ENCODE measurements around the gene SPOCK2. TPM values are rescaled to one million over a fixed set of nuclear protein-coding genes. Genes with fewer than 3 reads are reported as not detected.

Gene SPOCK2
- total and polyA plus RNA-seq, 4 donors: 79.7 to 312 (median 241) TPM

GRCh38 chr10:72014785-72015480 lies 73.4 kb downstream of the SPOCK2 start:
- Histone ChIP-seq H3K9me3 (ENCODE audit: control insufficient read depth, insufficient read depth, low read length) (no peaks in the 10 kb centered on the region), H3K4me3 (ENCODE audit: low read depth, low read length) (no peak overlapping the region), H3K27me3 (ENCODE audit: control insufficient read depth, insufficient read depth, low read length) (no peaks in the 10 kb centered on the region), H3K27ac (ENCODE audit: low read depth, low read length) (no peak overlapping the region), H3K36me3 (ENCODE audit: control insufficient read depth, insufficient read depth, low read length) (peaks cover 13% of the 10 kb centered on the region), H3K4me1 (ENCODE audit: control insufficient read depth, insufficient read depth, low read length) (peaks cover 83% of the 10 kb centered on the region)
- DNase-seq (ENCODE audit: low read depth in 4 of 6, low spot score in 6 of 6): no peak
- 100% methylated on average over 1 of the region's 10 CpGs for WGBS (ENCODE audit: insufficient coverage)

- H3K27ac ChIP-seq (ENCODE audit: low read depth, low read length): peak overlapping the region; percentile 22
- H3K27me3 ChIP-seq (ENCODE audit: control insufficient read depth, insufficient read depth, low read length): no peaks in the 10 kb centered on the region
- no peaks in the 10 kb centered on the region for H3K9me3 ChIP-seq (ENCODE audit: control insufficient read depth, insufficient read depth, low read length)
- H3K4me3 ChIP-seq (ENCODE audit: low read depth, low read length): no peak overlapping the region
- no peak for DNase-seq (ENCODE audit: low read depth in 4 of 6, low spot score in 6 of 6)
- H3K4me1 ChIP-seq (ENCODE audit: control insufficient read depth, insufficient read depth, low read length): peaks cover 90% of the 10 kb centered on the region
- WGBS (ENCODE audit: insufficient coverage): 67% methylated on average over 1 of the region's 2 CpGs
- H3K36me3 ChIP-seq (ENCODE audit: control insufficient read depth, insufficient read depth, low read length): peaks cover 13% of the 10 kb centered on the region
These were observed 74.2 kb downstream of the SPOCK2 start for GRCh38 chr10:72014197-72014596.

- H3K4me3 ChIP-seq (ENCODE audit: low read depth, low read length): no peak overlapping the region
- H3K36me3 ChIP-seq (ENCODE audit: control insufficient read depth, insufficient read depth, low read length): peaks cover 17% of the 10 kb centered on the region
- peaks cover 98% of the 10 kb centered on the region for H3K4me1 ChIP-seq (ENCODE audit: control insufficient read depth, insufficient read depth, low read length)
- peak overlapping the region; percentile 67 for H3K27ac ChIP-seq (ENCODE audit: low read depth, low read length)
- H3K27me3 ChIP-seq (ENCODE audit: control insufficient read depth, insufficient read depth, low read length): no peaks in the 10 kb centered on the region
- WGBS (ENCODE audit: insufficient coverage): 47% methylated on average over 7 of the region's 13 CpGs
- peak in 2 of 6 donors; percentile 86 to 90 for DNase-seq (ENCODE audit: low read depth in 4 of 6, low spot score in 6 of 6)
- H3K9me3 ChIP-seq (ENCODE audit: control insufficient read depth, insufficient read depth, low read length): no peaks in the 10 kb centered on the region
These were observed 75.0 kb downstream of the SPOCK2 start for GRCh38 chr10:72013202-72013945.

- Histone ChIP-seq H3K4me3 (ENCODE audit: low read depth, low read length) (no peak overlapping the region), H3K27me3 (ENCODE audit: control insufficient read depth, insufficient read depth, low read length) (no peaks in the 10 kb centered on the region), H3K9me3 (ENCODE audit: control insufficient read depth, insufficient read depth, low read length) (no peaks in the 10 kb centered on the region), H3K27ac (ENCODE audit: low read depth, low read length) (peak overlapping the region; percentile 67), H3K36me3 (ENCODE audit: control insufficient read depth, insufficient read depth, low read length) (peaks cover 23% of the 10 kb centered on the region), H3K4me1 (ENCODE audit: control insufficient read depth, insufficient read depth, low read length) (peaks cover 98% of the 10 kb centered on the region)
- DNase-seq (ENCODE audit: low read depth in 4 of 6, low spot score in 6 of 6): peak in 2 of 6 donors; percentile 55 to 73
- WGBS (ENCODE audit: insufficient coverage): 61% methylated on average over 7 of the region's 7 CpGs
These were observed 75.6 kb downstream of the SPOCK2 start for GRCh38 chr10:72012796-72013195.

- WGBS (ENCODE audit: insufficient coverage): 75% methylated on average over 5 of the region's 7 CpGs
- H3K4me1 ChIP-seq (ENCODE audit: control insufficient read depth, insufficient read depth, low read length): peaks cover 98% of the 10 kb centered on the region
- H3K27me3 ChIP-seq (ENCODE audit: control insufficient read depth, insufficient read depth, low read length): no peaks in the 10 kb centered on the region
- no peak for DNase-seq (ENCODE audit: low read depth in 4 of 6, low spot score in 6 of 6)
- H3K9me3 ChIP-seq (ENCODE audit: control insufficient read depth, insufficient read depth, low read length): no peaks in the 10 kb centered on the region
- peak overlapping the region; percentile 84 for H3K27ac ChIP-seq (ENCODE audit: low read depth, low read length)
- H3K4me3 ChIP-seq (ENCODE audit: low read depth, low read length): no peak overlapping the region
- H3K36me3 ChIP-seq (ENCODE audit: control insufficient read depth, insufficient read depth, low read length): peaks cover 30% of the 10 kb centered on the region
These were observed 76.3 kb downstream of the SPOCK2 start for GRCh38 chr10:72011976-72012512.

- H3K4me1 ChIP-seq (ENCODE audit: control insufficient read depth, insufficient read depth, low read length): peaks cover 98% of the 10 kb centered on the region
- no peaks in the 10 kb centered on the region for H3K27me3 ChIP-seq (ENCODE audit: control insufficient read depth, insufficient read depth, low read length)
- H3K9me3 ChIP-seq (ENCODE audit: control insufficient read depth, insufficient read depth, low read length): no peaks in the 10 kb centered on the region
- no peak overlapping the region for H3K4me3 ChIP-seq (ENCODE audit: low read depth, low read length)
- peaks cover 36% of the 10 kb centered on the region for H3K36me3 ChIP-seq (ENCODE audit: control insufficient read depth, insufficient read depth, low read length)
- peak overlapping the region; percentile 84 for H3K27ac ChIP-seq (ENCODE audit: low read depth, low read length)
- DNase-seq (ENCODE audit: low read depth in 4 of 6, low spot score in 6 of 6): no peak
- 56% methylated on average over 7 of the region's 8 CpGs for WGBS (ENCODE audit: insufficient coverage)
These were observed 76.9 kb downstream of the SPOCK2 start for GRCh38 chr10:72011468-72011867.

GRCh38 chr10:72011016-72011415 lies 77.3 kb downstream of the SPOCK2 start:
- 82% methylated on average over 9 of the region's 9 CpGs for WGBS (ENCODE audit: insufficient coverage)
- Histone ChIP-seq H3K36me3 (ENCODE audit: control insufficient read depth, insufficient read depth, low read length) (peaks cover 36% of the 10 kb centered on the region), H3K4me3 (ENCODE audit: low read depth, low read length) (no peak overlapping the region), H3K9me3 (ENCODE audit: control insufficient read depth, insufficient read depth, low read length) (no peaks in the 10 kb centered on the region), H3K27me3 (ENCODE audit: control insufficient read depth, insufficient read depth, low read length) (no peaks in the 10 kb centered on the region), H3K4me1 (ENCODE audit: control insufficient read depth, insufficient read depth, low read length) (peaks cover 98% of the 10 kb centered on the region), H3K27ac (ENCODE audit: low read depth, low read length) (peak overlapping the region; percentile 84)
- DNase-seq (ENCODE audit: low read depth in 4 of 6, low spot score in 6 of 6): no peak

GRCh38 chr10:72010234-72010973 lies 77.9 kb downstream of the SPOCK2 start:
- Histone ChIP-seq H3K4me3 (ENCODE audit: low read depth, low read length) (no peak overlapping the region), H3K9me3 (ENCODE audit: control insufficient read depth, insufficient read depth, low read length) (no peaks in the 10 kb centered on the region), H3K27ac (ENCODE audit: low read depth, low read length) (peak overlapping the region; percentile 84), H3K27me3 (ENCODE audit: control insufficient read depth, insufficient read depth, low read length) (no peaks in the 10 kb centered on the region), H3K4me1 (ENCODE audit: control insufficient read depth, insufficient read depth, low read length) (peaks cover 97% of the 10 kb centered on the region), H3K36me3 (ENCODE audit: control insufficient read depth, insufficient read depth, low read length) (peaks cover 36% of the 10 kb centered on the region)
- no peak for DNase-seq (ENCODE audit: low read depth in 4 of 6, low spot score in 6 of 6)
- WGBS (ENCODE audit: insufficient coverage): 42% methylated on average over 3 of the region's 7 CpGs

GRCh38 chr10:72009425-72010081 lies 78.8 kb downstream of the SPOCK2 start:
- H3K27ac ChIP-seq (ENCODE audit: low read depth, low read length): peak overlapping the region; percentile 84
- H3K9me3 ChIP-seq (ENCODE audit: control insufficient read depth, insufficient read depth, low read length): no peaks in the 10 kb centered on the region
- 5% methylated on average over 9 of the region's 12 CpGs for WGBS (ENCODE audit: insufficient coverage)
- H3K36me3 ChIP-seq (ENCODE audit: control insufficient read depth, insufficient read depth, low read length): peaks cover 33% of the 10 kb centered on the region
- H3K4me3 ChIP-seq (ENCODE audit: low read depth, low read length): no peak overlapping the region
- H3K27me3 ChIP-seq (ENCODE audit: control insufficient read depth, insufficient read depth, low read length): no peaks in the 10 kb centered on the region
- H3K4me1 ChIP-seq (ENCODE audit: control insufficient read depth, insufficient read depth, low read length): peaks cover 89% of the 10 kb centered on the region
- peak in 5 of 6 donors; percentile 74 to 94 (median 83) for DNase-seq (ENCODE audit: low read depth in 4 of 6, low spot score in 6 of 6)

Measured in spinal cord (tissue), 10 donors.